Omental fat pad (tissue), 4 donors: Measurements from ENCODE around the gene DGKB. TPM values are rescaled to one million over a fixed set of nuclear protein-coding genes. Genes with fewer than 3 reads are reported as not detected.

Experiments used
- ATAC-seq: fragments of 150-250 bp; one replicate; pipeline ENCODE4 v1.9.1; 2016; ENCODE audit warnings: mild to moderate bottlenecking, moderate library complexity; ENCODE audit not compliant: low FRiP score
- DNase-seq: peaks from one replicate; pipeline ENCODE4 v3.0.0-alpha.2; 2019; ENCODE audit warnings: low spot score
- CTCF ChIP-seq, 3 donors: fragments of 450-650 bp; IDR thresholded peaks; one replicate each; pipeline ENCODE4 v1.5.1; 2016 to 2017; ENCODE audit warnings: antibody characterized with exemption in 3 of 3, mild to moderate bottlenecking in 3 of 3, moderate library complexity in 2 of 3
- total RNA-seq, 4 donors: library from RNA; depleted of rRNA; stranded (reverse); fragments of >200 nt; gene quantifications; one replicate each; pipeline ENCODE4 v1.1.0, GENCODE V29; 2016

Gene DGKB
- total RNA-seq, 4 donors from 2014 or later, result 0.12 to 2.8 TPM; not detected in 2

- TF ChIP-seq CTCF (IDR thresholded peaks at IDR 0.05), result no peak
- no peak for DNase-seq
- no peak for ATAC-seq
These were observed 495.1 kb downstream of the DGKB start for GRCh38 chr7:14407246-14408015.

- TF ChIP-seq CTCF (IDR thresholded peaks at IDR 0.05), result no peak
- no peak for ATAC-seq
- DNase-seq, result no peak
These were observed 499.0 kb downstream of the DGKB start for GRCh38 chr7:14403587-14403986.

- no peak for ATAC-seq
- DNase-seq, result no peak
- TF ChIP-seq CTCF (IDR thresholded peaks at IDR 0.05), result no peak
These were observed 502.3 kb downstream of the DGKB start for GRCh38 chr7:14400271-14400670.

GRCh38 chr7:14398526-14398925, 504.0 kb downstream of the DGKB start:
- TF ChIP-seq CTCF (IDR thresholded peaks at IDR 0.05), result no peak
- DNase-seq (no peak), ATAC-seq (no peak)

GRCh38 chr7:14395860-14396259, 506.7 kb downstream of the DGKB start:
- ATAC-seq, result no peak
- DNase-seq, result no peak
- no peak for TF ChIP-seq CTCF (IDR thresholded peaks at IDR 0.05)

- DNase-seq, result no peak
- no peak for ATAC-seq
- TF ChIP-seq CTCF (IDR thresholded peaks at IDR 0.05), result no peak
These were observed 507.8 kb downstream of the DGKB start for GRCh38 chr7:14394786-14395185.

- no peak for ATAC-seq
- no peak for TF ChIP-seq CTCF (IDR thresholded peaks at IDR 0.05)
- DNase-seq, result no peak
These were observed 513.0 kb downstream of the DGKB start for GRCh38 chr7:14389595-14389994.
